GM21447 (cell line): ENCODE data around the gene INPP5A.
"Not testable (repeated sequence)": the region's sequence is repeated elsewhere in the genome, so short reads cannot be mapped to it uniquely, and the experiment has no call there.

Experiments
- ATAC-seq: cut with Tn5 transposase; IDR thresholded peaks from one replicate; pipeline ENCODE4 v1.9.1; 2021; ENCODE audit not compliant: unreplicated experiment

Gene INPP5A

DNA sequence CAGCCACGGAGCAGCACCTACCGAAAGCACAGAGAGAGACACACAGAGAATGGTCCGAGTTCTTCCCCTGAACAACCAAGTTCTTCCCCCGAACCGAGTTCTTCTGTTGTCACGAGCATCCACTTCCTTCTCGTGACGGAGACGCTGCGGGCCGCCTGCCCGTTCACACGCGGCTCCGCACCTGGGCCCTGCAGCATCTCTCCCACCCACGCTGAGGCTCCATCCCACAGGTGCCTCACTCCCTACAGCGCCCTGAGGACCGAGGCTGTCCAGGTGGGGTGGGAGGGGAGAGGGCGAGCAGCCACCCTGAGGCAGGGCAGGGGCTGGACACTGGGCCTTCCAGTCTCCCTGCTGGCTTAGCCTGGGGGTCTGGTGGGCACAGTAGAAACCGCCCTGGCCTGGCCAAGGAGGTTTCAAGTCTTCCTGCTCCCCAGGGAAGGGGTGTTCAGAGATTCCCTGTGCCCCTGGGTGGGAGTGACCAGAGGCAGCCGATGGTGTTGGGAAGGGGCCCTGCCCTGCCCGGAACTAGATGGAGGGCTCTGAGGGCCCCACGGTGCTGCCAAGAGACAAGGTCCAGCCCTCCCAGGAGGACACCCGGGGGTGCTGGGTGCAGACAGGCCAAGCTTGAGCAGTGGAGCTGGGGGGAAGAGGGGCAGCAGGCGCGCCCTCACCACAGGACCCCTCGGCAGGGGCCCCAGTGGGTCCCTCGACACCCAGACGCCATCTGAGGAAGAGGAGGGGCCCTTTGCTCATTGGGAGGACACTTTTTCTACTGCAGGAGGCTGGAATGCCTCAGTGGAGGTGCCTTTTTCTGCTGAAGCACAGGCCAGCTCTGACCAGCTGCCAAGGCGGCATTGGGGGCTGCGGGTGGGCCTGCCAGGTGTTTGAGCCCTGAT lies 253.6 kb downstream of the INPP5A start:
- ATAC-seq: no peak

DNA sequence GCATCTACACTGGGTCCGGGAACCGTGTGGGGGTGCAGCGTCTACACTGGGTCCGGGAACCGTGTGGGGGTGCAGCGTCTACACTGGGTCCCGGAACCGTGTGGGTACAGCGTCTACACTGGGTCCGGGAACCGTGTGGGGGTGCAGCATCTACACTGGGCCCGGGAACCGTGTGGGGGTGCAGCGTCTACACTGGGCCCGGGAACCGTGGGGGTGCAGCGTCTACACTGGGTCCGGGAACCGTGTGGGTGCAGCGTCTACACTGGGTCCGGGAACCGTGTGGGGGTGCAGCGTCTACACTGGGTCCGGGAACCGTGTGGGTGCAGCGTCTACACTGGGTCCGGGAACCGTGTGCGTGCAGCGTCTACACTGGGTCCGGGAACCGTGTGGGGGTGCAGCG lies 254.5 kb downstream of the INPP5A start:
- not testable (repeated sequence) for ATAC-seq

DNA sequence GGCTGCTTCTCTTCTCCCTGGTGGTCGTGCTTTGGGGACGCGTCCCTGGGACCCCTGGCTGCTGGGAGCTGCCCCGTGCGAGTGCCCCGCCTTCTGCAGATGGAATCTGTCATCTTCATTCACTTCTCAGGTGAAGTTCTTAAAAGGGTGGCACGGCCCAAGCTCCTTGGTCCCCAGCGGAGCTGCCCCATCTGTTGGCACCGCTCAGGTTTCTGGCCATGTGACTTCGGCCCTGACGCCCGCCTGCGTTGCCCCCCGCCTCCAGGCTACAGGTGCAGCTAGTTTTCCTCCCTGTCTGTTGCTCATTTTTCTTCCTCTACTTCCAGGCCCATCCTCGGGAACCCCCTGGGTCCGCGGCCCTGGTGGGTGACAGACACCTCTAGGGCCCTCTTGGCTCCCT lies 255.2 kb downstream of the INPP5A start:
- ATAC-seq: no peak

DNA sequence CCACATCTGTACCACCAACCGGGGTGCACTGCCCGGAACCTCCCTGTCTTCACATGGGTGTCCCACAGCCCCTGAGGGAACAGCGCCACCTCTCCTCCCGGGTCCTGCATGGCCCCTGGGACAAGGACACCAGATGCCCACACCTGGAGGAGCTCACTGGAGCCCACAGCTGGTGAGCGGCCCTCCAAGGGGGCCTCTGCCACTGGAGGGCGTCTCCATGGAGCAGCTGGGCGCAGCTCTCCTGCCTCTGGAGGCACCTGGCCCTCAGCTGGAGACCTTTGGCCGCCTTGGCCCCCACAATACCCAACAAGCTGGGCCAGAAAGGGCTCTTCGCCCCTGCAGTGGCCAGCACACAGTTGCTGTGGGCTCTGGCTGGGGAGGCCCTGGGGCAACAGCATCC lies 255.6 kb downstream of the INPP5A start:
- ATAC-seq: no peak

DNA sequence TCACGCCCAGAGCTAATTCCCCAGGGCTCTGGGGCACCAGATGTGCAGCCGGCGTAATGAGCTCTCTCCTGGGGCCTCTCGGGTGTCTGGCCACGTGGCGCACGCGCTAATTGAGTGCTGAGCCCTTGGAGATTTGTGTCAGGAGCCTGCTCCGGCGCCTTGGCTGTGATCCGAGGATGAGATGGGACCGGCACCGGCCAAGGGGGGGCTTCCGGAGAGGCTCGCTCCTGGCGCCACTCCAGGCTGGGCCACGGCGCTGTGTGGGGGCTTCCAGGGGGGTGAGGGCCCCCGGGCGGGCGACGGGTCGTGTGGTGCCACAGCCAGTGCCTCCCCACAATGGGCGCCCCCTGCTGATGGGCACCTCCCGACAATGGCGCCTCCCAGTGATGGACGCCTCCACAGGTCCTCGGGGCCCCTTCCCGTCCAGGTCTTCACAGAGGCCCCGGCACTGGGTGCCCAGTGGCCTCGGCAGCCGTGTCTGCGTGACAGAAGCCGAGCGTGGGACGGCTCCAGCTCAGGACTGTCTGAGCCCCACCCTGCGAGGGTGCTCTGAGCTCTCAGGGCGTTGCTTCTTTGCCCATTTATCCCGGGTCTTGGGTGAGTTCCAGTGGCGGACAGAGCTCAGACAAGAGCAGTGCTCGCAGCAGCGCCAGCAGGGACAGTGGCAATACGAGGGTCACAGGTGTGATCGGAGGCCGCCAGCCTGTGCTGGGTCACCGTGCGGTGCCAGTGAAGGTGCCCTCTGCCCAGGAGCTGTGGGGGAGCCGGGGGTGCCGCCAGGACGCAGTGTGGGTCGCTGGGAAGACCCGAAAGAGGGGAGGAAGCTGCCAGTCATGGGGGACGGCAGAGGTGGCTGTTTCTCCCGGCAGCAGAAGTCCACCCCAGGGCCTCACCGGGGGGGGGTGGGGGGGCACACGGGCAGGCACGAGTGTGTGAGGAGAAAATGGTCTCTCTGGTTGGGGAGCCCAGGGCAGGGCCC lies 256.6 kb downstream of the INPP5A start:
- ATAC-seq: no peak

DNA sequence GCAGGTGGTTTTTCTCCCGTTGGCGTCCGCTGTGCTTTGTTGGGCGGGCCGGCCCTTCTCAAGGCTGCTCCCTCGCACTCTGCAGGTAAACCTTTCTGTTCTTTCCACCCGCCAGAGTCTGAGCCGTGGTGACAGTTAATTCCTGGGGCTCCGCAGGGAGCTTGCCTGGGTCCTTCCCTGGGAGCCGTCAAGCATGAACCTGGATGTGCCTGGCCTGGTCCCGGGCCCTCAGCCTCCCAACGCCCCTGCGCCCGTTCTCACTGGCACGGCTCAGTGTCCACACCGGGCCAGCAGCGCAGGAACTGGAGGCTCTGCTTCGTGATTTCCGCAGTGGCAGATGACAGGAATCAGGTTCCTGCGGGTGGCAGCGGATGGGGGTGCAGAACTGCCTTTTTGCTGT lies 259.3 kb downstream of the INPP5A start:
- ATAC-seq: no peak

DNA sequence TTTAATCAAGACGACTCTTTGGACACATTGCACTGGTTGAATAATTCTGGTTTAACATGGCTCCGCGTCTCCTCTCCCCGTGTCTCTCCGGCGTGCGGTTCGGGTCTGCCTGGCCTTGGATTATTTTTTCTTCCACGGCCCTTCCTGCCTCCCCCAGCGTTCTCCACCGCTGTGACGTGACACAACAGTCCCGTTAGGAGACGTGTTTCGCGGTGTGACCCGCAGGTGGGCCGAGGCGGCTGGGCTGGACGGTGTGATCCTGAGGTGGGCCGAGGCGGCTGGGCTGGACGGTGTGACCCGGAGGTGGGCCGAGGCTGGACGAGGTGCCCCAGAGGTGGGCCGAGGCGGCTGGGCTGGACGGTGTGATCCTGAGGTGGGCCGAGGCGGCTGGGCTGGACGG lies 260.4 kb downstream of the INPP5A start:
- ATAC-seq: not testable (repeated sequence)

DNA sequence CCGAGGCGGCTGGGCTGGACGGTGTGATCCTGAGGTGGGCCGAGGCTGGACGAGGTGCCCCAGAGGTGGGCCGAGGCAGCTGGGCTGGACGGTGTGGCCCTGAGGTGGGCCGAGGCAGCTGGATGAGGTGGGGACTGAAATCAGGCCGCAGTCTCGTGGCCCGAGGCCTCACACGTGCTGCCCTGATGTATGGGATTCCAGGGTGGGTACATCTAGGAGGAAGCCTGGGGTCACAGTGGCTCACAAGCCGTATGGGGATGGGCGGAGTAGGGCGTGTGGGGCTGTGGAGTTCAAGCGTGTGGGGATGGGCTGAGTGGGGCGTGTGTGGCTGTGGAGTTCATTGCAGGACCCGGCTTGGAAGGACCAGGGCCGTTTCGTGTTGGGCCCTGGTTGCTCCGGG lies 260.8 kb downstream of the INPP5A start:
- ATAC-seq: no peak

DNA sequence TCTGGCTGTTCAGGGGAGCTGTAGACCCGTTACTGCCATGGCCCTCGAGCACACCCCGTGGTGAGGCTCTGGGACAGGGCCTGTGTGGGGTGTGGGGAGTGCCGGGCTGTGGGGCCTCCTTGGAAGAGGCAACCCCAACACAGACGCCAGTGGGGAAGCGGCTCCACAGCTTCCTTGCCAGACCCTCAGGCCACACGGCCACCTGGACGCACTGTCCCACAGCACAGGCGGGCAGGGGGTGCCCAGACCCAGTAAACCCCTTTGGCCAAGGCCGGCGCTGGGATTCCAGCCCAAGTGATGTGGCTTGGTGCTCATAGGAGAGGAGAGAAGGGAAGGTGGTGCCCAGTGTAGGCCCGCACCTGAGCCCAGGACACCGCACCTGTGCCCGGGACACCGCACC lies 261.3 kb downstream of the INPP5A start:
- ATAC-seq: no peak

DNA sequence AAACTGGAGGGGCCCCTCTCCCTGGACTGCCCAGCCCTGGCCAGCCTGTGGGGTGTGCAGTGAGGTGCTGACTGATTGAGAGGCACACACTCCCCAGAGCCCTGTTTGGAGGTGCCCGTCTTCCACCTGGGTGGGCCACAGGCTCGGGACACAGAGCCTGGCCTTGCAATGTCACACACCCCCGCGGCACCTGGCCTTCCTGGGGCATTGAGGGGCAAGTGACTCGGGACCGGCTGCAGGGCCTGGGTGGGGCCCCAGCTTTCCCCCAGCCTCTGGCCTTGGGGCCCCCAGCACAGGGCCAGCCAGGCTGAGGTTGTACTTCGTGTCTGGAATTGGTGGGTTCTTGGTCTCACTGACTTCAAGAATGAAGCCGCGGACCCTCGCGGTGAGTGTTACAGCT lies 262.3 kb downstream of the INPP5A start:
- ATAC-seq: no peak

DNA sequence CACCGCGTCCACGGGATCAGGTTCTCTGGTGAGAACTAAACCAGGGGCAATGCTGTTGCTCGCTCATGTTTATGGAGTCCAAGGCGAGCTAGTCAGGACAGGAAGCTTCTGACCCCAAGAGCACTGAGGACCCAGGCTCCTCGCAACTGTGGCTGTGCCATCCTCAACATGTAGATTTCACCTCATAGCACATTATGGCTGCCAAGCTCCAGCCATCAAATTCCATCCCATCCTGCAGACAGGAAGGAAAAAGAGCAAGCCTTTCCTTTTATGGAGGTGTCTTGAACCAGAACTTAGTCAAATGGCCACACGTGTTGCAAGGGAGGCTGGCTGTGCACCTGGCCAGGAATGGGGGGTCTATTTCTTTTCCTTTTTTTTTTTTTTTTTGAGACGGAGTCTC lies 264.5 kb downstream of the INPP5A start:
- ATAC-seq: no peak

DNA sequence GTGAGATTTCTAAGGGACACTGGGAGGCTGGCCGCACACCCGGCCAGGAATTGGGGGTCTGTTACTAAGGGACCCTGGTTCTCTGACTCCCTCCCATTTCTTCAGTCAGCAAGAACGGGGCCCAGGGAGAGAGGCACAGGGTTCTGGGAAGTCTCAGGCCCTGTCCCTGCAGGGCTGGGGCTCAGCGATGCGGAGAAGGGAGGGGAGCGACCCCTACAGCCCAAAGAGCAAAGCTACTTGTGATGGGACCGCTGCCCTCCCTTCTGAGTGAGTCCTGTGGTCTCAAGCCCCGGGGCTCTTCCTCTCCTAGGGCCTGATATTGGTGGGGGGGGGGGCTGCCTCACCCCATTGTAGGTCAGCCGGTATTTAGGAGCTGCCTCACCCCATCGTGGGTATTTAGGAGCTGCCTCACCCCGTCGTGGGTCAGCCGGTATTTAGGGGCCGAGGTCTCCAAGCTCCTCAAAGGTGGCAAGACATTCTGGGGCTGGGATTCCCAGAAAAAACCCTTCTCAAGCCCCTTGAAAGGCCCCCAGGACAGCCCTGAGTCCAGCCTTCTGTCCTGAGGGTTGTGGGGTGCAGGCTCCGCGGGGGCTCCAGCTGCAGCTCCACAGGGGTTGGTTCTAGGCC lies 265.2 kb downstream of the INPP5A start:
- ATAC-seq: no peak

DNA sequence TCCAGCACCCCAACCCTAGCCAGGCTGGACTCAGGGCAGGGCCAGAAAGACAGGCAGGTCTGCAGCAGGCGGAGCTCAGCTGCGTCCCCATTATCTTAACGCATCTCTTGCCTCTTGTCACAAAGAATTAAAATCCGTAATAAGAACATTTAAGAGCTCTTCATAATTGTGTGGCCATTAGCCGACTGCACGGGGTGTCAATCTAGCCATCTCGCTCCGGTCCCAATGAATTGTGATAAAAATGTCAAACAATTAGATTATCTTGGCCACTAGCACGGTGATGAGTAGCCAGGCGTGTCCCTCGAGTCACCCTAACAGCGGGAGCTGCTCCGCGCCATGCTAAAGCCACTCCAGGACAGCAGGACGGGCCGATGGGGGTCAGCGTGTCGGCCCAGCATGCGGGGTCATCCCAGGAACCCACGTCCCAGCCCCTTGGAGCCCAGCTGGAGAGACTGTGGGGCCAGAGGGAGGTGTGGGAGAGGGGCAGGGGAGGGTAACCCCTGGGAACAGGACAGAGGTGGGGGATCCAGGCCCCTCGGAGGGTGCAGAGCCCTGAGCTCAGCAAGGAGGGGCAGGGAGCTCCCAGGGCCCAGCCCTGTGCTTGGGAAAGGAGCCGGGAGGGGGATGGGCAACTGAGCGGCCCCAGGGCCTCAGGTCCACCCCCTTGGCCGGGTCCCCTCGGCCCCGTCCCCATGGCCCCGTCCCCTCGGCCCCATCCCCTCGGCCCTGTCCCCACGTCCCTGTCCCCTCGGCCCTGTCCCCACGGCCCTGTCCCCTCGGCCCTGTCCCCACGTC lies 266.0 kb downstream of the INPP5A start:
- ATAC-seq: no peak

DNA sequence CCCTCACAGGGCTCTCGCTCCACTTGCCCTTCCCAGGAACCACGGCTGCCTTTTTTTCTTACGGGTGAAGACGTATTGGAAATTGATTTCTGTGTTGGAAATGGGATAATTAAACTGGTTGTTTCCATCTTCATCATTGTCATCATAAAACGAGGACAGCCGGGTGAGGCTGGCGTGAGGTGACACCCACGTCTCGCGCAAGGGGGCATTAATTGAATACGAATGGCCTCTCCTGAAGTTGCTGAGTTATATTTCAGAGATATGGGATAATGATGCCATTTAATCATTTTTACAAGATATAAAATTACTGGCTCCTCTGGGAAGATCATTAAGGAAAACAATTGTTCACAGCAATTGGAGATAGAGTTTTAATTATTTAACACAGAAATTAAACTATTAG lies 266.7 kb downstream of the INPP5A start:
- no peak for ATAC-seq

DNA sequence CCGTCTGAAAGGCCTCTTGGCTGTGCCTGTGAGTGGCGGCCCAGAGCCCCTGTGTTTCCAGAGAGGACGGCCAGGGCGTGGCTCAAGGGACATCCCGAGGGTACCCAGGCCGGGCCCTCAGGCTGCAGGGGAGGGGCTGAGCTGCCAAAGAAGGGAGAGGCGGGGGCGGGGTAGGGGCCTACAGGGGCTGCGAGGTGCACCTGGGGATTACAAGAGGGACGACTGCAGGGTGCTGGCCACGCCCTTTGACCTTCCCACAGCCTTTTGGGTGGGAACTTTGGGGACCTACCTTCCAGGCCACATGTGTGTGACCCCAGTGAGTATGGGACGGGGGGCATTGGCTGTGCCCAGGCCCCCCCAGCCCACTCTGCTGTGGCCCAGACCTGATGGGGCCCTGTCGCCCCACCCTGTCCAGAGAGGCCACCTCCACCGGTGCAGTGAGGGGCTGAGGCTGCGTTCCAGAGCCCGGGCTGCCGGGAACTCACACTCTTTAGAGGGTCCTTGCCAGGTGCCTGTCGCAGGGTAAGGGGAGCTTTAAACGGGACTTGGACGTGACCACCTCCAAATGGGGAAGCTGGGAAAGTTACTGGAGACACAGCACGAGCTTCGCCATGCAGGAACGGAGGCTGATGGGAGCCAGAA lies 267.3 kb downstream of the INPP5A start:
- no peak for ATAC-seq

DNA sequence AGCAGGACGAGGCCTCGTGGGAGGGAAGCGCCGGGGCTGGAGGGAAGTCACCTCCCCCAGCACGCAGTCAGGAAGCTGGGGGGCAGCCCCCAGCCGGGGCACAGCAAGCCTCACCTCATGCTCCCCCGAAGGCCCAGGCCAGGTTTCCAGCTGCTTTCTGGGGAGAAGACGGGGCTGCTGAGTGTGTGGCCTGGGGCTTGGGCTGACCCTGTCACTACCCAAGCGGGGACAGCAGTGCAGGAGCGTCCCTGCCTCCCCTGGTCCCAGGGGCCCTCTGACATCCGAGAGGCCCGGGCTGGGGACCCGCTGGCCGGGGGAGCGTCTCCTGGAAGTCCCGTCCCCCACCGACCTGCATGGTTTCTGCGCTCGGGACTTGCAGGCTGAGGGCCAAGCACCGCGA lies 268.0 kb downstream of the INPP5A start:
- ATAC-seq: no peak

DNA sequence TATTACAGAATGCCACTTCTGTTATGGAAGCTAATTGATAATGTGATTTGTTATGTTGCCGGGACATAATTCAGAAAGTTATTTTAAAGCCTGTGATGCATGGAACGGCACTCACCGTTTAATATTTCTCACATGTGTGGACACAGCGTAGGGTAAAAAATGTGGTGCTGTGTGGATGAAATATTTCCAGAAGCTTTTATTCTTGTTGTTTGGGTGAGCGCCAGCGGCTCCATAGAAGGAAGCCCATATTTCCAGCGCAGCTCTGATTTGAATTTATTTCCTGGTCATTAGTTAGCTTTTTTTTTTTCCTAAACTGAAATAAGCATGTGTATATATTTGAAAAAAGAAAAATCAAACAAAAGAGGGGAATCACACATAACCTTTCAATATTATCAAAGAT lies 268.5 kb downstream of the INPP5A start:
- no peak for ATAC-seq

DNA sequence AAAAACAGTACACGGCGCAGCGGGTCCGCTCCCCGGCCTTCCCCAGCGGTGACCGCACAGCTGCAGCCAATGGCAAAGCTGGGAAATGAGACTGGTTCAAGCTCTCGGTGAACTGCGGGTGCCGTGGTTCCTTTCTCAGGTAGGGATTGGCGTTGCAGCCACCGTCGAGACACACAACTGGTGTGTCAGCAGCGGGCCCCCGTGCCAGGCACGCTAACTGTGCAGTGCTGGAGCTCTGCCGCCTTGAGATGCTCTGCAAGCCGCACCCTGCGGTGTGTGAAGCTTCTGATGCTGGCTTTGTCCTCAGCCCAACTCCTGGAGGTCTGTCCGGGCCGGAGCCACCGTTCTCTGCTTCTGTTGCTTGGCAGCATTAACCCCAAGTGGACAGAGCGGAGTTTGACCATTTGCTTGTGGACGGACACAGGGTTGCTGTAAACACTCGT lies 269.0 kb downstream of the INPP5A start:
- no peak for ATAC-seq

DNA sequence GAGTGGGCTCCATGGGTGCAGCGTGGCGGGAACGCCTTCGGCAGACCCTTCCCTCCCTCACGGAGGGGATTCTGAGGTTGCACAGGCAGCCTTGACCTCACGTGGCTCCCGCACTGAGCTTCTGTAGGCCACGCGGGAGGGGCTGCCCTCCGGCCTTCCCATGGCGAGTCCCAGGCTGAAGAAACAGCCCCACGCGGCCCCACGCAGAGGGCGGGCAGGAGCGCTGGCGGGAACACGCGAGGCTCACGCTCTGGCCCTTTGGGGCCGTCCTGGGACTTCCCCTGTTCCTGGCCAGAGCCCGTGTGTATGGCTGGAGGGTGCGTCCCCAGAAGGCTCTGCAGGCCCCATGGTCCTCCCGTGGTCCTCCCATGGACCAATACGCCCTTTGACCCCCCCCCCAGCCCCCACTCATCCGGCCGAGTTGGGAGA lies 270.0 kb downstream of the INPP5A start:
- ATAC-seq: no peak
